Uterus (tissue), 4 donors: ENCODE results near the gene SIM1. TPM values are rescaled to one million over a fixed set of nuclear protein-coding genes. Genes with fewer than 3 reads are reported as not detected.

ENCODE experiments used
- DNase-seq, 2 donors: peaks; one replicate each; pipeline ENCODE4 v3.0.0-alpha.2; 2019 to 2020
- H3K27ac ChIP-seq, 2 donors: fragments of 200-600 bp; sonication (generic); 1 replicate in 1 of 2; 2 replicates in 1 of 2; pipeline ENCODE4 v1.5.1; 2016 to 2018
- H3K27me3 ChIP-seq, 2 donors: fragments of 200-600 bp; sonication (generic); one replicate each; pipeline ENCODE4 v1.5.1; 2018 to 2019; ENCODE audit warnings: control low read depth in 1 of 2
- H3K36me3 ChIP-seq, 2 donors: fragments of 200-600 bp; sonication (generic); one replicate each; pipeline ENCODE4 v1.5.1; 2019; ENCODE audit warnings: control low read depth in 1 of 2
- H3K4me1 ChIP-seq, 2 donors: fragments of 200-600 bp; sonication (generic); one replicate each; pipeline ENCODE4 v1.5.1; 2018 to 2019; ENCODE audit warnings: control low read depth in 1 of 2
- H3K4me3 ChIP-seq, 2 donors: fragments of 200-600 bp; sonication (generic); 1 replicate in 1 of 2; 2 replicates in 1 of 2; pipeline ENCODE4 v1.5.1; 2018 to 2019; ENCODE audit warnings: mild to moderate bottlenecking in 1 of 2
- H3K9me3 ChIP-seq, 2 donors: fragments of 200-600 bp; sonication (generic); one replicate each; pipeline ENCODE4 v1.5.1; 2019; ENCODE audit warnings: control low read depth in 1 of 2
- CTCF ChIP-seq, 4 experiments: fragments of 200-600 bp in 2 of 4; fragments of 450-650 bp in 2 of 4; sonication (generic) in 2 of 4; IDR thresholded peaks; one replicate each; pipeline ENCODE4 v1.5.1; 2016 to 2019; ENCODE audit warnings: antibody characterized with exemption in 4 of 4, mild to moderate bottlenecking in 2 of 4, moderate library complexity in 1 of 4
- POLR2A ChIP-seq, 2 donors: fragments of 450-650 bp; IDR thresholded peaks; one replicate each; pipeline ENCODE4 v1.6.1; 2016; ENCODE audit warnings: antibody characterized with exemption in 2 of 2, mild to moderate bottlenecking in 1 of 2, moderate library complexity in 1 of 2
- intact Hi-C: fragments of 100-400 bp; cut with DNase I; formaldehyde crosslinking; loops from one replicate; pipeline ENCODE4 v1.15.1; 2023; ENCODE audit warnings: low total_unique reads
- total RNA-seq, 4 donors: library from RNA; depleted of rRNA in 3 of 4; stranded (reverse); fragments of >200 nt in 3 of 4; gene quantifications; one replicate each; pipeline versions ENCODE4 v1.1.0 to v1.2.4, GENCODE V29; 2014 to 2023
- donor health status: DM: yes; HTN: yes; CAD: no.

Gene SIM1
- total RNA-seq, 4 donors from 2014 or later, result under 0.01 TPM; not detected in 3

GRCh38 chr6:100459592-100460184, 5.0 kb downstream of the SIM1 start:
- Histone ChIP-seq H3K27me3 (peaks cover 22 to 98% of the 10 kb centered on the region in 2 donors), H3K4me3 (no peak overlapping the region), H3K4me1 (no peaks in the 10 kb centered on the region), H3K36me3 (no peaks in the 10 kb centered on the region), H3K9me3 (no peaks in the 10 kb centered on the region), H3K27ac (no peak overlapping the region)
- no peak for TF ChIP-seq POLR2A (IDR thresholded peaks at IDR 0.05)
- no peak for DNase-seq
- intact Hi-C loops, result no loop called here

- DNase-seq, result no peak
- Histone ChIP-seq H3K27me3 (peaks cover 22 to 98% of the 10 kb centered on the region in 2 donors), H3K27ac (no peak overlapping the region), H3K36me3 (no peaks in the 10 kb centered on the region), H3K4me1 (no peaks in the 10 kb centered on the region), H3K4me3 (no peak overlapping the region), H3K9me3 (no peaks in the 10 kb centered on the region)
- TF ChIP-seq POLR2A (IDR thresholded peaks at IDR 0.05), result no peak
- intact Hi-C loops, result no loop called here
These were observed 5.7 kb downstream of the SIM1 start for GRCh38 chr6:100458841-100459591.

GRCh38 chr6:100457311-100457990, 7.3 kb downstream of the SIM1 start:
- H3K27ac ChIP-seq, result no peak overlapping the region
- no peak overlapping the region for H3K4me3 ChIP-seq
- H3K9me3 ChIP-seq, result no peaks in the 10 kb centered on the region
- intact Hi-C loops, result no loop called here
- TF ChIP-seq CTCF (IDR thresholded peaks at IDR 0.05) (no peak), POLR2A (IDR thresholded peaks at IDR 0.05) (no peak)
- DNase-seq, result no peak
- no peaks in the 10 kb centered on the region for H3K4me1 ChIP-seq
- H3K36me3 ChIP-seq, result no peaks in the 10 kb centered on the region
- peaks cover 21 to 92% of the 10 kb centered on the region in 2 donors for H3K27me3 ChIP-seq

GRCh38 chr6:100456908-100457235, 7.8 kb downstream of the SIM1 start:
- H3K27me3 ChIP-seq, result peaks cover 16 to 86% of the 10 kb centered on the region in 2 donors
- no peaks in the 10 kb centered on the region for H3K36me3 ChIP-seq
- no peaks in the 10 kb centered on the region for H3K4me1 ChIP-seq
- H3K4me3 ChIP-seq, result no peak overlapping the region
- TF ChIP-seq POLR2A (IDR thresholded peaks at IDR 0.05) (no peak), CTCF (IDR thresholded peaks at IDR 0.05) (no peak)
- no peaks in the 10 kb centered on the region for H3K9me3 ChIP-seq
- H3K27ac ChIP-seq, result no peak overlapping the region
- intact Hi-C loops, result no loop called here
- no peak for DNase-seq

- intact Hi-C loops, result no loop called here
These were observed 8.4 kb downstream of the SIM1 start for GRCh38 chr6:100456141-100456907.

More at GRCh38 chr6:100456141-100456907, 8.4 kb downstream of the SIM1 start:
- no peak for DNase-seq
- peaks cover 15 to 81% of the 10 kb centered on the region in 2 donors for H3K27me3 ChIP-seq
- H3K4me1 ChIP-seq, result no peaks in the 10 kb centered on the region
- no peaks in the 10 kb centered on the region for H3K9me3 ChIP-seq
- H3K27ac ChIP-seq, result no peak overlapping the region
- no peak overlapping the region for H3K4me3 ChIP-seq
- TF ChIP-seq POLR2A (IDR thresholded peaks at IDR 0.05) (no peak), CTCF (IDR thresholded peaks at IDR 0.05) (no peak)
- no peaks in the 10 kb centered on the region for H3K36me3 ChIP-seq
